Measurements from ENCODE around the gene AS3MT. TPM values are rescaled to one million over a fixed set of nuclear protein-coding genes. Genes with fewer than 3 reads are reported as not detected.

AS3MT gene
- total and polyA plus RNA-seq, 8 donors = 0.43 to 7.6 (median 3.9) TPM; not detected in 1

- DNase-seq = peak; percentile 40 to 78
- no peaks in the 10 kb centered on the region for H3K36me3 ChIP-seq
- 21 to 43% (median 27%) methylated on average over 33 to 47 of the region's 47 CpGs for WGBS, 5 donors
- H3K9me3 ChIP-seq = no peaks in the 10 kb centered on the region
- peak overlapping the region in 2 of 5 donors; percentile 88 to 95 for H3K27ac ChIP-seq
- H3K4me1 ChIP-seq = peaks cover 35 to 71% (median 53%) of the 10 kb centered on the region in 4 donors
- TF ChIP-seq POLR2A (IDR thresholded peaks at IDR 0.05) (no peak), CTCF (IDR thresholded peaks at IDR 0.05) (no peak), POLR2AphosphoS5 (IDR thresholded peaks at IDR 0.05) (no peak)
- H3K27me3 ChIP-seq = no peaks in the 10 kb centered on the region
- intact Hi-C loops (cut with DNase I; ENCODE audit: low total_unique reads) = loop anchor here (5.0 kb wide), 1 partner anchor 148 kb away; no protein-coding TSS in a partner anchor
- peak overlapping the region; percentile 79 to 98 (median 88) for H3K4me3 ChIP-seq
Measured at GRCh38 chr10:102919246-102919959, 50.1 kb downstream of the AS3MT start.

GRCh38 chr10:102919992-102920739, 50.9 kb downstream of the AS3MT start:
- Histone ChIP-seq H3K27ac (no peak overlapping the region), H3K4me3 (peak overlapping the region; percentile 79 to 98 (median 88)), H3K4me1 (peaks cover 35 to 72% (median 53%) of the 10 kb centered on the region in 4 donors), H3K9me3 (no peaks in the 10 kb centered on the region), H3K36me3 (no peaks in the 10 kb centered on the region), H3K27me3 (no peaks in the 10 kb centered on the region)
- DNase-seq = no peak
- intact Hi-C loops (cut with DNase I; ENCODE audit: low total_unique reads) = loop anchor here (5.0 kb wide), 1 partner anchor 147 kb away; no protein-coding TSS in a partner anchor
- no peak for TF ChIP-seq POLR2A (IDR thresholded peaks at IDR 0.05)
- TF ChIP-seq EP300 (IDR thresholded peaks at IDR 0.05) = no peak
- no peak for TF ChIP-seq POLR2AphosphoS5 (IDR thresholded peaks at IDR 0.05)
- no peak for TF ChIP-seq CTCF (IDR thresholded peaks at IDR 0.05)
- 45 to 50% (median 49%) methylated on average over 9 of the region's 9 CpGs for WGBS, 5 donors

- Histone ChIP-seq H3K4me3 (no peak overlapping the region), H3K9me3 (no peaks in the 10 kb centered on the region), H3K36me3 (peaks cover 0 to 14% (median 10%) of the 10 kb centered on the region in 4 donors), H3K27ac (no peak overlapping the region), H3K27me3 (no peaks in the 10 kb centered on the region), H3K4me1 (peaks cover 29 to 56% (median 44%) of the 10 kb centered on the region in 4 donors)
- TF ChIP-seq POLR2A (IDR thresholded peaks at IDR 0.05) = no peak
- TF ChIP-seq EP300 (IDR thresholded peaks at IDR 0.05) = no peak
- TF ChIP-seq POLR2AphosphoS5 (IDR thresholded peaks at IDR 0.05) = no peak
- no peak for TF ChIP-seq CTCF (IDR thresholded peaks at IDR 0.05)
- intact Hi-C loops (cut with DNase I; ENCODE audit: low total_unique reads) = no loop called here
- no peak for DNase-seq
Measured at GRCh38 chr10:102923601-102924000, 54.3 kb downstream of the AS3MT start.

GRCh38 chr10:102926842-102927241, 57.6 kb downstream of the AS3MT start:
- intact Hi-C loops (cut with DNase I; ENCODE audit: low total_unique reads) = no loop called here
- 89 to 95% (median 93%) methylated on average over 6 of the region's 6 CpGs for WGBS, 5 donors
- no peaks in the 10 kb centered on the region for H3K9me3 ChIP-seq
- H3K27me3 ChIP-seq = no peaks in the 10 kb centered on the region
- H3K36me3 ChIP-seq = peaks cover 0 to 18% (median 10%) of the 10 kb centered on the region in 4 donors
- H3K4me1 ChIP-seq = peaks cover 0 to 26% (median 15%) of the 10 kb centered on the region in 4 donors
- DNase-seq = no peak
- no peak for TF ChIP-seq EP300 (IDR thresholded peaks at IDR 0.05)
- TF ChIP-seq POLR2AphosphoS5 (IDR thresholded peaks at IDR 0.05) = no peak
- no peak for TF ChIP-seq CTCF (IDR thresholded peaks at IDR 0.05)
- TF ChIP-seq POLR2A (IDR thresholded peaks at IDR 0.05) = no peak
- H3K4me3 ChIP-seq = no peak overlapping the region
- H3K27ac ChIP-seq = no peak overlapping the region

All from stomach (tissue), 9 donors.